ENCODE measurements around the gene PSMB7.

Gene PSMB7

DNA sequence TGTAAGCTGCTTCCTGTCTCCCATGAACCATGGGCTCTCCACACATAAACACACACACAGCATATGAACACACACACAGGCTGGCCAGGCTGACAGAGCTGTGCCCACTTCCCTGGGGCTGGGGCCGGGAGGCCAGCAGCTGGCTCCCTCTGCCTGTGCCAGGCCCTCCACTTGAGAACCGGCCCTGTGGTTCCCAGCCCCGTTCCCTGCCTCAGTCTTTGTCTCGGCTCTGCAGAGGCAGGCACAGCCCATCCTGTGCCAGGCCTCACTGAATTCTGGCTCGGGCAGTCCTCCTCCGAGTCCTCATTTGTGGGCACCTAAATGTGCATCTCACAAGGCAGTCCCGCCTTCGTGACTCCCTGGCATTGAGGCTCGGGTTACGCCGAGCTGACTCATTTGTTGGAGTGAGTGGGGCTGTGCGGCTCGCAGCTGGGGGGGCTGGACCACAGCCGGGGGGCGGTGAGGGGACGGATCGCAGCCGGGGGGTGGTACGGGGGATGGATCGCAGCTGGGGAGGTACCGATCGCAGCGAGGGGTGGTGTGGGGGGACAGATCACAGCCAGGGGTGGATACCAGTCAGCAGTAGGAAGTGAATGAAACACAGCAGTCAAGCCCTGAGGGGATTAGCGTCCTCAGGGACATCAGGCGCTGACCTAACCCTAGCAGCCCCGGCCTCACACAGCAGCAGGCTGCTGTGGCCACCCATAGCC lies 72.3 kb downstream of the PSMB7 start:
- DNase-seq, result no peak

DNA sequence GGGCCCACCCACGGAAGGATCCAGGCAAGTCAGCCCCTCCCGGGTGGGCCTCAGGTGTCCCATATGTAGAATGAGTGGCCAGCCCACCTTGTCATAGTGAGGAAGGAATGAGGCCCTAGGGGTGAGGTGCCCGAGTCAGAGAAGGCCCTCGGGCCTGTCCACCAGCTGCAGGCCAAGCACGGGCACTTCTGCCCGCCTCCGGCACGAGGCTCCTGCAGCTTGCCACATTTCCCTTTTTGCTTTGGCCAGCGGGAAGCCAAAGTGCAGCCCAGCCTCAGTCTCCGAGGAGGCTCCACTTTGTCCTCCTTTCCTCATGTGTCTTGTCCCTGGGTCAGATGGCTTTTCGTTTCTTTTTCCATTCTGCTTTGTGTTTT lies 72.9 kb downstream of the PSMB7 start:
- DNase-seq, result no peak

DNA sequence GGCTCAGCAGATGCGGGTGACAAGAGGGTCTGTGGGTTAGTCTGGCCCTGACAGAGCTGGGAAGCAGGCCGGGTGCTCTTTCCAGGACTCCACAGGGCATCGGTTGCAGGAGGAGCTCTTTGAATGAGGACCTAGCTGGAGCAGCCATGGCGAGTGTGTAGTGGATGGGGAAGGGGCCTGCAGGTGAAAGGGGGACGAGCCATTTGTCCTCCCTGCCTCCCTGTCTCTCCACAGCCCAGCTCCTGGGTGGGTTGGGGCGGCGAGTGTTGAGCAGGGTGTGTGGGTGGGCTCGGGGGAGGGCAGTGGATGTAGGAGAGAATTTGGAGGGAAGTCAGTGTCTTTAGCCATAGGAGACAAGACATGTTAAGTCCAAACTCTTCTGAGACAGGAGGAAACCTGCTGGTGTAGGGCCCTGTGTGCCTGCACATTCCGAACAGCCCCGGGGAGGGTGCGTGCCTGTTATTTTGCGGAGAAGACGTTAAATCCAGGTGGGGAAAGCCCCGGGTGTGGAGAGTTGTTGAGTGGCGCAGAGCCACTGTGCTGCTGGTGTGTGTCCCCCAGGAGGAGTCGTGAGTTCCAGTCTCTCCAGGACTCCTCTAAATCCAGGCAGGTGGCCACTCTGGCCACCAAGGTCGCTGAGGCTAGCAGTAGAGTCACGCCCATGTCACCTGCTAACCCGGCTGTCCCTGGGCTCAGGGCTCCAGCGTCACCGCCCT lies 73.6 kb downstream of the PSMB7 start:
- no peak for DNase-seq

DNA sequence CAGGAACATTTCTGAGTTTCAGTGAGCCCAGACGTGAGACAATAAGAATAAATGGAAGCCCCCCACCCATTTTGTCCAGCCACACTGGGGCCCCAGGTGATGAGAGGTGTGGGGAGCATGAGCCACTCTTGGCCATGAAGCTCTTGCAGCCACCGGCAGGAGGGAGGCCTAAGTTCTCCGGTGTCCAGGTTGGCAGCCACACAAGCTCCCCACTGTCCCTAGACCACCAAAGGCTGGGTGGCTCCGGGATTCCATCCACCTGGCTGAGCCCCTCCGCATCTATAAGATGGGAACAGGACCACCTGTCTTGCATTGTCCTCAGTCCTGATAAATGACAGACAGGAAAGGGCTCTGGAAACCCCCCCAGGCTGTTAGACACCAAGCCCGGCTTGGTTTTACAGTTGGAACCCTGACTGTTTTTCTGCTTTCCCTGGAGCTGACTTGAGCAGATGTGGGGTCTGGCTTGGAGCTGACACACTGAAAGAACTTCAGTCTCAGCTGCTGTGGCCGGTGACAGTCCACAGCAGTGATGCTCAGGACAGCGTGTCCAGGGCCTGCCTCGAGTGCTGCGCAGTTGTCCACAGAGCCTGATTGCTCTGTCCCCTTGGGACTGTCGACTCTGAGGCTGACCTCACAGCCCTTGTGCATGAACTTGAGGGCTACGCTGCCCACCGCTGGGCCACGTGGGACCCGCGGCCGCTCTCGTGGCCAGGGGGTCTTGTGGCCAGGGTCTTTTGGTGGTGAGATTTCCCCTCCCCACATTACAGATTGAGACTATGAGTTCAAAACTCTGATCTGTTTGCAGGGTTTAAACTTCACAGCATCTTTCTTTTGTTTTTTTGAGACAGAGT lies 74.8 kb downstream of the PSMB7 start:
- DNase-seq, result no peak

DNA sequence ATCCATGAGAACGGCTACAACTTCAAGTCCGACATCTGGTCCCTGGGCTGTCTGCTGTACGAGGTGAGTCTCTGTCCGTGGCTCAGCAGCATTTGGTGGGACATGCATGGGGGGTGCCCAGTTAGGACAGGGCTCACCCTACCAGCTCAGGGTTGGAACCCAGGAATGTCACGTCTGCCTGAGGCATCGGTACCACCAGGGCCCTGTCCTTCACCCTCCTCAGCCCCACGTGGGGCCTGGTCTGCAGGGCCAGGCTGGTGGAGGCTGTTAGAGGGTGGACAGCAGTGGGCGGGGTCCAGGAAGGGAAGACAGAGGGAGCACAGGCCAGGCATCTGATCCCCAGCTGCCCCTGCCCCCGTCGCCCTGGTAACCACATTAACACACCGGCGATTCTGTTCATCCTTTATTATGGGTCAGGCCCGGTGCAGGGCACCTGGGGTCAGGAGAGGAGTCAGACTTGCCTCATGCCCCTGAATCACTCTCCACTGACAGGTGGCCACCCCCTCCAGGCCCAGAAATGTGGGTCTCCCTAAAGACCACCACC lies 75.6 kb downstream of the PSMB7 start:
- no peak for DNase-seq

DNA sequence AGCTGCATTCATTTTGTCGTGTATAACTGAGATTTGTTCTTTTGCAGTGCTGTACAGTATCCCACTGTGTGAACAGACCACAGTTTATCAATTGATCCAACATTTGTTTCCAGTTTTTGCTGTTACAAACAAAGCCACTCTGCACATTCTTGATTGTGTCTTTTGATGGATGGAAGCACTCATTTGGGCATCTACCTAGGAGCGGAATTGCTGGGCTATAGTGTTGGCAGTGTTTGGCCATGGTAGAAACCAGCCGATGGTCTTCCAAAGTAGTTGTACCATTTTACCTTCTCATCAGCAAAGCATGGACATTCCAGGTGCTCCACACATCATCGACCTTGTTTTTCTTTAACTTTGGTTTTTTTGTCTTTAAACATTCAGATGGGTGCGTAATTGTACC lies 77.7 kb downstream of the PSMB7 start:
- no peak for DNase-seq

DNA sequence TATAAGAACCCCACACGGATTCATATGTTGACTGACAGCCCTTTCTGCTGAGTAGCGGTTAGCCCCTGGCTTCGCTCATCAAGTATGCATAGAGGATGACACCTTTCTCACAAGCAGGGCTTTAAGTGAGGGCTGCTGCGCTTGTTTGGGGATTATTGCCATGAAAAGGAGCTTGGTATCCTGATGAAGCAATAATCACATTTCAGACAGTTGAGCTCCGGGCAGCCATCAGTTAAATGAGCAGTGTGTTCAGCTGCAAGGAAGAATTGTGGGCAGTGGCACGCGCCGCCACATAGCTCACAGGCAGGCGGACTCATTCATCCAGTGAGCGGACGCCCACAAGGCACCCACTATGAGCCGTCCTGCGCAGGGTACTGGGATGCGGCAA lies 79.9 kb downstream of the PSMB7 start:
- no peak for DNase-seq

DNA sequence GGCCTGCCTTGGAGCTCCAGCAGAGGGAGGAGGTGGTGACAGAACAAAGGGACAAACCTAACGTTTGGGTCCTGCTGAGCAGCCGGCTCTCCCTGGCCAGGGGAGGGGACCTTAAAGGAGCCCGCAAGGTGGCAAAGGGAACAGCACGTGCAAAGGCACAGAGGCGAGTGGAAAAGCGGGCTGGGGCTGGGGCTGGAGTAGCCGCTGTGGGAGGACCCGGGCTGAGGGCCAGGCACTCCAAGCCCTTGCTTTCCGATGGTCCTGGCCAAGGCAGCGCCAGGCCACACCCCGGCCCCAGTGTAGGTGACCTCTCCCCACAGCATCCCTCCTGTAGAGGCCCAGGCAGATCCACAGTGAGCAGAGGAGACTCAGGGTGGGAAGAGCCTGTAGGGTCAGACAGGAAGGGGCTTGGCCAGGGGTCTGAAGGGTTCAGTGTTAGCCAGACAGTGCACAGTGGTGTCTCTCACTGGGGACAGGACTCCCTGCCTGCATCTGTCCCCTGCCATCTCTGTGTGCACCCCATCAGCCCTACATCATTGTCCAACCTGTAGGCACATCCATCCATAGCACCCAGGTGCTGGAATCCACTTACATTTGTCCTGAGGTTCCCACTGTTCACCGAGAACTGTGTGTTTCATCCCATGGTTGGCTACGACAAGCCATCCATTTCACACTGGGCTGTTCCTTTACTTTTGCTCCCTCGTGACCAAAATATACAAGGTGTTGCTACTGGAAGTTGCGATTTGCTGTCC lies 80.5 kb downstream of the PSMB7 start:
- no peak for DNase-seq

DNA sequence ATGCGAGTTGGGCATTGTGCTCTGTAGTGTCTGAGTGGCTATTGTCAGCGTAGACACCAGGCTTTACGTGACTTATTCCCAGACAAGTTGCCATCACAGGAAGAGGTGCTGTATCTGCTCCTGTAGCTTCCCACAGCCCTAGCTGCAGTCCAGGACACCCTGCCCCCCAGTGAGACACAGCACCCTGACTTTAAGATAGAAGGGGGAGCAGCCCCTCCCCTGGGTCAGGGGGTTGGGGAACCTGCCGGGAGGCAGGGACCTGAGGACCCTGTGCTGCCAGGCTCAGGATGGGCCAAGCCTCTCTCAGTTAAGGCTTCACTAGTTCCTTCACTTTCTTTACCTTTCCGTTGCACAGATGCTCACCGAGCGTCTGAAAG lies 82.1 kb downstream of the PSMB7 start:
- DNase-seq, result no peak

DNA sequence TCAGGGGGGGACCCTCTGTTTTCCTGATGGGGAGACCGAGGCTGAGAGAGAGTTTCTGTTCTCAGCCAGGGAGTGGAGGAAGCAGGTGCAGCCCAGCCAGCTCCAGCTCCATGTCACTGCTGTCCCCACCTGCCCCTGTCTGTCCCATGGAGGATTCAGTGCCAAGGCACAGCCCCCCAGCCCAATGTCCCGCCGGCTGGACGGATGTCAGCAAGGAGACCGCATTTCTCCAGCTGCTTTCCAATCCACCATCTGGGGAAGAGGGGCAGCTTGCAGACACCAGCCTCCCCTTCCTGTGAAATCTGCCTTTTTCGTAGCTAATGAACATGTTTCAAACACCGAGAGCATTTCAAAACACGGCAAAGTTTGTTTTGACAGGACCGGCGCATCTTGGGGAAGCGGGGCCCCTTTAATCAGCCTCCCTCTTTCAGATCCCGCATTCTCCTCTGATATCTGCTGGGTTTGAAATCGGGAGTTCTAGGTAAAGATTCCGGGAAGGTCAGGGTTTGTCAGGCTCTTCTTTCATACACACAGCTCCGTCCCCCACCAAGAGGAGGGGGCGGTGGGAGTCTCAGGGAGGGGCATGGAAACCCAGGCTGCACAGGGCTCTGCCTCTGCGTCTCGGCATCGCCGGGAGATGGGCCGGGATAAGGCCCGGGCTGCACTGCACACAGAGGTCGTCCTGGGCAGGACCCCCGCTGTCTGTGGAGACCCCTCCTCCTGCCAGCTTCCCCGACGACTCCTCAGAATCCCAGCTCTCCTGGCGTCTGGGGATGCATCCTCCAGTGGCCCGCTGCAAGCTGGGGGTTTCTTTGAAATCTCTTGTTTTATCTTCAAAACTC lies 82.7 kb downstream of the PSMB7 start:
- no peak for DNase-seq

DNA sequence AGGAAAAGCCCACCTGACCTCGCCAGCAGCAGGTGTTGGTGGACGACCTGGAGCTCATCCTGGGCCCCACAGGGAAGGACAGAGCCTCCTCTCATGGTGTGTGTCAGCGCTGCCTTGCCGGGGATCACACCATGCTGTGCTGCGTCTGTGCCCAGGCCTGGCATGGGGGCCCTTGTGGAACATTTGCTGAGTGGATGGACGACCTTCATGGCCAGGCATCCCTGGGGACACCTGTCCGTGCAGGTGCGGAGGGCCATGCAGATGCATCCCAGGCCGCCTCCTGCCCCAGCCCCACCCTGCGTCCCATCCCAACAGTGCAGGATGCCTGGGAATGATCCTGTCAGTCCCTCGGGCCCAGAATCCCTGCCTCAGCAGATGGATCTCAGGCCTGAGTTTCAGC lies 83.7 kb downstream of the PSMB7 start:
- DNase-seq, result no peak

DNA sequence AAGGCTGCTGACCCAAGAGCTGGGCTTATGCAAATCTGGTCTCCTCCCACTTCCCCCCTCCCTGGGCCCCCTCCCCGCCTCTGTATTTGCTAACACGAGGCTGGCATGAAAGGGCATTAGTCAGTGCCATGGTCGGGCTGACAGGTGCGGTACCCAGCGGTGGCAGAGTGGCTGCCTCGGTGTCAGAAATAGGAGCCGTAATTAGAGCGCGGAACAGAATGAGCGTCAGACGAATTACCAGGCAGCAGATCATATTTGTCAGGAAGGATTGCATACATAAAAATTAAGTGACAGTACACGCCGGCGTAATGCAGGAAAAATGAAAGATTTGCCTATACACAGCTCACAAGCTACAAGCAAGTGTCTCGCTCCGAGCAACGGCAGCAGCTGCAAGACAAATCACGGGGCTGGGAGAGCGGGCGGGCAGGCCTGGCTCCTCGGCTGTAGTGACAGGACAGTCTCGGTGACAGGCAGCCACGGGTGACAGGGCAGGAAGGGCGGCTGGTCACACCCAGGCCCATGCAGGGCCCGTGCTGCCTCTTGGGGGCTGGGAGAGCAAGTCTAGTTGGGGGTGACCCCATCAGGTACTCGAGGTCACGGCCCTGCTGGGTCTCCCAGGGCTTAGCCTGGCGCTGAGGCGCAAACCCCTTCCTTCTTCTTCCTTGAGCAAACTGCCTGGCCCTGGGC lies 85.1 kb downstream of the PSMB7 start:
- no peak for DNase-seq

DNA sequence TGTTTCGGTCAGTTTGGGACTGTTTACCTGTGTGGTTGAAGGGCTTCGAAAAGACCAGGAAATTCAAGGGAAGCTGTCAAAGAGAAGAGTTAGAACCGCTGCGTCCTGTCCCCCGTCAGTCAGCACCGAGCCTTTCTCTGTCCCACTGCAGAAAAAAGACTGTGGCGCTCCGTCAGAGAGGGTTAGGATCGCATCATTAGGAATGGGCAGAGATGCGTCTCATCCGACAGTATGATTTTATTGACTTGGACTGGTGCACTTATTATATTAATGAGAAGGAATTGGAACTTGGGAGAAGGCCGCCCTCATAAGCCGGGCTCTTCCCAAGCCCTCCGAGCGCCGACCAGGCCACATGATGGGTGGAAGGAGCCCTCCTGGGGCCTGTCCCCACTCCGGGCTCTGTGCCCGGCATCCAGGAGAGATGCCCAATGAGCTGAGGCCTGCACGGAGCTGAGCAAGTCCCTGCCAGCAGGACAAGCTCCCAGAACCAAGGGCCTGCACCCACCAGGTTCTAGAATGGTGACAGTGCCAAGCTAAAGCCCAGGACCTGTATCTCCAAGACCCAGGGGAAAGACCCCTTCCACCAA lies 85.9 kb downstream of the PSMB7 start:
- no peak for DNase-seq

DNA sequence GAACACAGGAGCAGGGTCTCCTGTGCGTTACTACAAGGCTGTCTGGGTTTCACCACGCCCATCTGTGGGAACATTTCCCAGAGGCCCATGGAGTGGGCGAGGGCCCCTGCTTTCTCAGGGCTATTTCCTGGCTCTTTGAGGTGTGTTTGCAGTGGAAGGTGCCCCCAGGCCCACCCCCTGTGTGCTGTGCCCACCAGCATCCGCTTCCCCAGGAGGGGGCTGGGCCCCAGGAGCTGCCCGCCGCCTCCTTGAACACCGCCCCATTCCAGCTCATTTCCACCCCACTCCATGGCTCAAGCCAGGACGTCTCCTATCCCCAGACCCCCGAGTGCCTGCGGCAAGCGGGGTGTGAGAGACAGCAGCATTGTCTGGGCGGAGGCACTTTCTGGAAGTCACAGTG lies 87.0 kb downstream of the PSMB7 start:
- DNase-seq, result no peak

DNA sequence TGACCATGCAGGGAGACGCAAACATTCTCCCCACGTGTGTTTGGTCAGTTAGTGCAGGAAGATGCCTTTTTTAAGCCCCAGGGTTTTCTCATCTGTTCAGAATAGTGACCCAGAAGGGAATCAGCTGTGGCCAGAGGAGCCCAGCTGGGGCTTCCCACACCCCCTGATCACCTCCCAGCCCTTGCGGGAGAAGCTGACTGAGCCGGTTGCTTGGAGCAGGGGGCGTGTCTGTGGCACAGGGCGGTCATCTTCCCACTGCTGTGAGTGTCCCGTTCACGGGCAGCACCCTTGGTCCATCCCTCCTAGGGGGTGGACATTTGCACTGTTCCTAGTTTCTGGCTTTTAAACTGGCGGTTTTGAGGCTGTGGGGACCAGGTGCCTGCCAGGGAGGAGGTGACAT lies 87.8 kb downstream of the PSMB7 start:
- DNase-seq, result no peak

DNA sequence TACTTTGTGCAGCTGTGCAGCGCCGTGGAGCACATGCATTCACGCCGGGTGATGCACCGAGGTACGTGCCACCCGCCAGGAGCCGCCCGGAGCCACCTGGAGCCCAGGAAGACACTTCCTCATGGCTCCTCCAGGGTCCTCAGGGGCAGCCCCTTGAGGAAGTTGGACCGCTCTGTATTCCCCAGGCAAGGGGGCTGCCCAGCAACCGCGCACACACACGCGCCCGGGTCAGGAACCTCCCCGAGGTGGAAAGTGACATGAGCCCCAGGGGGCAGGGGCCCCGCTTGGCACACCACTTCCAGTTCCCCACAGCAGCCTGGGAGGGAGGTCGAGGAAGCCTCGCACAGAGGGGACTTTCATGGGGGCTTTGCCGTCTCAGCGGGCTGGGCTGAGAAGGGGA lies 88.9 kb downstream of the PSMB7 start:
- DNase-seq, result no peak

DNA sequence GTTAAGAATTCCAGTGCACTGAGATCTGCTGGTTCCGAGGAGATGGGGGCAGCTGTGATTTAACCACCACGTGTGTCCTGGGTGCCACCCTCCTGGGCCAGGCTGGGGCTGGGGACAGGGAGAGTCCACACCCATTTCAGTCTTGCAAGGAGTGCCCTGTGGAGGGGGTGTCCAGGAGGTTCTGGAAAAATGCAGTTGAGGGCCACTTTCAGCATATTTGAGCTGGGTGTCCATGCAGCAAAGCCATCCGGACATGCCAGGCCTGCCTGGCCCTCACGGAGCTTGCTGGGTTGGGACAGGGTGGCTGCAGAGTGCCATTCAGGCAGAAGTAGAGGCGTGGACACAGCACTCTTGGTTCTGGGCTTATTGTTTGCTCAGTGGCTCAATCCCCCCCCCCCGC lies 89.4 kb downstream of the PSMB7 start:
- no peak for DNase-seq

DNA sequence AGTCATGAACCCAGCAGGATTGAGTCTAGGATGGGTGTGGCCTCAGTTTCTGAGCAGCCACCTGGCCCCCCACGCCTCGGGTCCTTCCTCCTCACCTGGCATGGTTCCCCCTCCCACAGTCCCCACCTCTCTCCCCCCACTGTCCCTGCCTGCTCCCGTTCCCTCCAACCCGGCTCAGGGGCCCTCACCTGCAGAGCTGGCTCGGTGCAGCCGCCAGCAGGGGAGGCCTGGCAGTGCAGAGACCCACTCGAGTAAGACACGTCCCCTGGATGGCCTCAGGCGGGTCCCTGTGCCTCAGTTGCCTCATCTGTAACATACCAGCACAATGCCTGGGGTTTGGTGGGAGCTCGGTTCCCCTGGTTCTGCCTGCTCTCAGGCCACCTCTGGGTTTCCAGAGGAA lies 91.3 kb downstream of the PSMB7 start:
- DNase-seq, result no peak

DNA sequence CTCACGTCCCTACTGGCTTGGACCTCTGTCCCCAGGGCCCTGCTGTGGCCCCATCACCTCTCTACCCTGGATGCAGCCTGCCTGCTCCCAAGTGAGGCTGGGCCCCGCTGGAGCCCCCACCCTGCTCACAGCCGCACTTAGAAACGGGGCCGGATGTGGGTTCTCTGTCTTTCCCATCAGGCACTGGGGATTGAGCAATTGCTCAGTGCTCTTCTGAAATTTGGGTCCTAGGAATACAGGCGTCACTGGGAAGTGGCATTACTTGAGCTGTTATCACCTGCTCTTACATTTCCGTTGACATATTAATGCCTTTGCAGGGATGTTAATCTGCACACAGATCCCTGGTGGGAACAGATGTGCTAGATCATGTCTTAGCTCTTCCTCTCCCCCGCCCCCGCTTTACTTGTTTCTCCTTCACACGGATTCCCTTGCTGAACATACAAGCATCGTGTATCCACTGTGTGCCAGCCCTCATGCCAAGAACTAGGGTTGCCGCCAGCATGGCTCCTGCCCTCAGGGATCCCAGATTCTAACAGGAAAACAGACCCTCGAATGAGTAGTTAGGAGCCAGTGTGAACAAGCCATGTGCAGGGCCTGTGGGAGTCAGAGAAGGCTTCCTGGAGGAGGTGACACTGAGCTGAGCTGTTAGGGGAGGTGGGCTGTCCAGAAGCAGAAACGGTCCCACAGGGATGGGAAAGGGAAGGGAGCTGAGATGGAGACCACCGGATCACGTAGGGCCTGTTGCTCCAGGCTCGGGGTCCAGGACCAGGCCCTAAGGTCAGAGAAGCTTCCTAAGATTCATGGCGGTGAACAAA lies 92.4 kb downstream of the PSMB7 start:
- DNase-seq, result no peak

DNA sequence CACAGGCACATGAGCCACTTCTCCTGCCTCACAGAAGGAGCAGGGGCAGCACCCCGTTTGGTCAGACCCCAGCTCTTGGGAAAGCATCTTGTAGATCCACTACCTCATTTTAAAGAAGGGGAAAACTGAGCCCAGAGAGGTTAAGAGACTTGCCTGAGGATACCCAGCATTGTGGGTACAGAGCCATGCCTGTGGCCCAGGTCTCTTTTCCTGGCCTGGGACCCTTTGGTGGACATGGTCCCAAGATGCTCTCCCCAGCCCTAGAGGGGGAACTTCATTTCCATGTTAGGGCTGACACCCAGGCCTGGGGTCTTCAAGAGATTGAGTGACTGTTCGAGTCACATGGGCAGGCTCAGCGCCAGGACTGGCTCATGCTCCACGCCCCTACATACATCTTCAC lies 93.3 kb downstream of the PSMB7 start:
- DNase-seq, result no peak
